Neuronal stem cell (in vitro differentiated cells): ENCODE measurements around the gene TGFBR1.
"Not testable (repeated sequence)": the region's sequence is repeated elsewhere in the genome, so short reads cannot be mapped to it uniquely, and the experiment has no call there.

Experiments
- DNase-seq: peaks from one replicate; pipeline ENCODE4 v3.0.0-alpha.2; 2013; ENCODE audit warnings: low spot score
- H2AFZ ChIP-seq: one replicate; pipeline ENCODE4 v1.6.1; 2013; ENCODE audit warnings: mild to moderate bottlenecking, low read length, inconsistent platforms
- H2AK5ac ChIP-seq: 2 replicates; pipeline ENCODE4 v1.6.1; 2013; ENCODE audit warnings: low read depth, mild to moderate bottlenecking, inconsistent platforms, low read length, moderate library complexity, mixed read lengths
- H2BK120ac ChIP-seq: 2 replicates; pipeline ENCODE4 v1.6.1; 2013; ENCODE audit warnings: low read depth, mild to moderate bottlenecking, inconsistent platforms, low read length, moderate library complexity, mixed read lengths
- H2BK12ac ChIP-seq: one replicate; pipeline ENCODE4 v1.6.1; 2013; ENCODE audit warnings: low read length, inconsistent platforms
- H2BK15ac ChIP-seq: 2 replicates; pipeline ENCODE4 v1.6.1; 2013; ENCODE audit warnings: mild to moderate bottlenecking, low read length, inconsistent platforms, mixed read lengths
- H2BK5ac ChIP-seq: one replicate; pipeline ENCODE4 v1.6.1; 2013; ENCODE audit warnings: inconsistent platforms, mild to moderate bottlenecking, low read length, moderate library complexity
- H3K14ac ChIP-seq: one replicate; pipeline ENCODE4 v1.6.1; 2013; ENCODE audit warnings: low read length, inconsistent platforms
- H3K18ac ChIP-seq: 2 replicates; pipeline ENCODE4 v1.6.1; 2013; ENCODE audit warnings: low read length, inconsistent platforms
- H3K23ac ChIP-seq: 2 replicates; pipeline ENCODE4 v1.6.1; 2013; ENCODE audit warnings: low read depth, mild to moderate bottlenecking, mixed read lengths, low read length, inconsistent platforms; ENCODE audit not compliant: poor library complexity
- H3K27ac ChIP-seq: replicated peaks from 3 replicates; pipeline ENCODE4 v1.5.1; 2013; ENCODE audit warnings: low read length, inconsistent platforms
- H3K27me3 ChIP-seq, 3 experiments: 2 replicates each; pipeline ENCODE4 v1.6.1; 2013; ENCODE audit warnings: low read length in 3 of 3, mild to moderate bottlenecking in 2 of 3, inconsistent platforms in 1 of 3, low read depth in 1 of 3, mixed read lengths in 1 of 3, moderate library complexity in 1 of 3; ENCODE audit not compliant: control insufficient read depth in 3 of 3, insufficient read depth in 3 of 3
- H3K36me3 ChIP-seq, 2 donors: replicated peaks in 1 of 2; 2 replicates each; pipeline ENCODE4 v1.6.1; 2013; ENCODE audit warnings: low read length in 2 of 2; ENCODE audit not compliant: control insufficient read depth in 2 of 2, insufficient read depth in 2 of 2
- H3K4ac ChIP-seq: 2 replicates; pipeline ENCODE4 v1.6.1; 2013; ENCODE audit warnings: inconsistent platforms, mild to moderate bottlenecking, low read length, moderate library complexity
- H3K4me1 ChIP-seq, 2 donors: 1 replicate in 1 of 2; 2 replicates in 1 of 2; pipeline ENCODE4 v1.6.1; 2013; ENCODE audit warnings: low read length in 2 of 2, low read depth in 1 of 2; ENCODE audit not compliant: control insufficient read depth in 2 of 2, insufficient read depth in 1 of 2
- H3K4me2 ChIP-seq: one replicate; pipeline ENCODE4 v1.6.1; 2013; ENCODE audit warnings: mild to moderate bottlenecking, low read length, inconsistent platforms; ENCODE audit not compliant: insufficient read depth, poor library complexity, severe bottlenecking
- H3K4me3 ChIP-seq, 2 donors: 2 replicates each; pipeline ENCODE4 v1.5.1; 2013; ENCODE audit warnings: low read length in 2 of 2, mild to moderate bottlenecking in 2 of 2, inconsistent platforms in 1 of 2, moderate library complexity in 1 of 2
- H3K79me1 ChIP-seq: one replicate; pipeline ENCODE4 v1.6.1; 2013; ENCODE audit warnings: low read depth, mild to moderate bottlenecking, inconsistent platforms, low read length, moderate library complexity
- H3K9ac ChIP-seq: one replicate; pipeline ENCODE4 v1.6.1; 2013; ENCODE audit warnings: mild to moderate bottlenecking, low read depth, low read length, inconsistent platforms; ENCODE audit not compliant: poor library complexity
- H3K9me3 ChIP-seq, 2 donors: replicated peaks in 1 of 2; 2 replicates each; pipeline versions ENCODE3 to v1.6.1; 2013; ENCODE audit warnings: low read length in 2 of 2, mild to moderate bottlenecking in 2 of 2, inconsistent platforms in 1 of 2, low read depth in 1 of 2, mixed read lengths in 1 of 2, moderate library complexity in 1 of 2; ENCODE audit not compliant: control insufficient read depth in 2 of 2, insufficient read depth in 1 of 2
- H4K8ac ChIP-seq: one replicate; pipeline ENCODE4 v1.6.1; 2013; ENCODE audit warnings: low read depth, mild to moderate bottlenecking, inconsistent platforms, low read length, moderate library complexity
- H4K91ac ChIP-seq: one replicate; pipeline ENCODE4 v1.6.1; 2013; ENCODE audit warnings: low read length, low read depth, mild to moderate bottlenecking, inconsistent platforms; ENCODE audit not compliant: poor library complexity
- WGBS, 2 donors: extraction: QIAGEN DNeasy Blood & Tissue Kit; methylation state at CpG; one replicate each; pipeline ENCODE4 v1.1.7; 2013; ENCODE audit warnings: missing lambda C conversion rate in 2 of 2, mixed read lengths in 1 of 2; ENCODE audit not compliant: insufficient read length in 2 of 2, insufficient replicate concordance in 1 of 2; ENCODE audit errors: extremely low coverage in 2 of 2; 5-methylcytosine and 5-hydroxymethylcytosine counted together

The TGFBR1 gene

GRCh38 chr9:99192786-99193465 lies 88.0 kb downstream of the TGFBR1 start:
- Histone ChIP-seq H3K4ac (no peak overlapping the region), H3K18ac (no peak overlapping the region), H3K23ac (no peak overlapping the region), H3K4me1 (peaks cover 0 to 3% of the 10 kb centered on the region in 2 donors), H2BK5ac (no peak overlapping the region), H4K91ac (no peak overlapping the region), H3K27me3 (peaks cover 0 to 5% (median 0%) of the 10 kb centered on the region in 3 experiments), H3K9me3 (no peaks in the 10 kb centered on the region), H4K8ac (no peak overlapping the region), H2BK120ac (no peak overlapping the region), H3K4me2 (no peak overlapping the region), H3K27ac (no peak overlapping the region), H2AK5ac (no peak overlapping the region), H3K14ac (no peak overlapping the region), H3K36me3 (no peaks in the 10 kb centered on the region), H2BK12ac (no peak overlapping the region), H2BK15ac (no peak overlapping the region), H3K9ac (no peak overlapping the region), H2AFZ (no peak overlapping the region), H3K79me1 (no peaks in the 10 kb centered on the region), H3K4me3 (no peak overlapping the region)
- no CpG with 5 or more reads among the region's 5 CpGs for WGBS, 2 donors
- no peak for DNase-seq

- Histone ChIP-seq H2BK12ac (no peak overlapping the region), H3K9ac (no peak overlapping the region)
Observed at GRCh38 chr9:99193466-99193821, 88.5 kb downstream of the TGFBR1 start.

GRCh38 chr9:99196484-99196883 lies 91.6 kb downstream of the TGFBR1 start:
- not testable (repeated sequence) for H2BK120ac ChIP-seq, H2AK5ac ChIP-seq, H3K4me3 ChIP-seq, H2AFZ ChIP-seq, H3K79me1 ChIP-seq, H3K9ac ChIP-seq, H2BK12ac ChIP-seq, H3K14ac ChIP-seq, H3K36me3 ChIP-seq, H2BK15ac ChIP-seq, H4K8ac ChIP-seq, H3K4me1 ChIP-seq, H3K4me2 ChIP-seq, H2BK5ac ChIP-seq, DNase-seq, H3K23ac ChIP-seq, H3K4ac ChIP-seq, H3K27ac ChIP-seq, H4K91ac ChIP-seq, H3K27me3 ChIP-seq, H3K9me3 ChIP-seq, H3K18ac ChIP-seq
- no CpG with 5 or more reads among the region's 5 CpGs for WGBS, 2 donors

More at GRCh38 chr9:99193466-99193821, 88.5 kb downstream of the TGFBR1 start:
- no peak overlapping the region for H4K8ac ChIP-seq
- H2AK5ac ChIP-seq = no peak overlapping the region
- peaks cover 0 to 4% of the 10 kb centered on the region in 2 donors for H3K4me1 ChIP-seq
- H4K91ac ChIP-seq = no peak overlapping the region
- no peak for DNase-seq
- no CpG with 5 or more reads among the region's 2 CpGs for WGBS, 2 donors
- no peak overlapping the region for H2AFZ ChIP-seq
- H3K23ac ChIP-seq = no peak overlapping the region
- no peaks in the 10 kb centered on the region for H3K79me1 ChIP-seq
- H3K27ac ChIP-seq = no peak overlapping the region
- no peak overlapping the region for H3K4me2 ChIP-seq
- peaks cover 0 to 4% (median 0%) of the 10 kb centered on the region in 3 experiments for H3K27me3 ChIP-seq
- no peak overlapping the region for H2BK15ac ChIP-seq
- H2BK5ac ChIP-seq = no peak overlapping the region
- no peak overlapping the region for H2BK120ac ChIP-seq
- H3K36me3 ChIP-seq = no peaks in the 10 kb centered on the region
- no peak overlapping the region for H3K18ac ChIP-seq
- H3K4me3 ChIP-seq = no peak overlapping the region
- H3K4ac ChIP-seq = no peak overlapping the region
- H3K14ac ChIP-seq = no peak overlapping the region
- no peaks in the 10 kb centered on the region for H3K9me3 ChIP-seq

GRCh38 chr9:99197124-99197630 lies 92.3 kb downstream of the TGFBR1 start:
- peaks cover 0 to 8% of the 10 kb centered on the region in 2 donors for H3K4me1 ChIP-seq

More at GRCh38 chr9:99197124-99197630, 92.3 kb downstream of the TGFBR1 start:
- Histone ChIP-seq H3K36me3 (no peaks in the 10 kb centered on the region), H3K9ac (no peak overlapping the region), H4K8ac (no peak overlapping the region), H3K4ac (no peak overlapping the region), H3K9me3 (no peaks in the 10 kb centered on the region), H2BK12ac (no peak overlapping the region), H2BK15ac (no peak overlapping the region), H2BK120ac (no peak overlapping the region), H3K4me2 (no peak overlapping the region), H2BK5ac (no peak overlapping the region), H3K79me1 (no peaks in the 10 kb centered on the region), H3K27me3 (peaks cover 0 to 9% (median 0%) of the 10 kb centered on the region in 3 experiments), H3K14ac (no peak overlapping the region), H3K4me3 (no peak overlapping the region), H3K18ac (no peak overlapping the region), H4K91ac (no peak overlapping the region), H3K27ac (no peak overlapping the region), H2AK5ac (no peak overlapping the region), H3K23ac (no peak overlapping the region), H2AFZ (no peak overlapping the region)
- DNase-seq = no peak
- WGBS, 2 donors = no CpG with 5 or more reads among the region's 3 CpGs
